K562 (cell line): ENCODE data around the gene KIF1A. TPM values are rescaled to one million over a fixed set of nuclear protein-coding genes. Genes with fewer than 3 reads are reported as not detected.

ENCODE experiments used
- ATAC-seq: fragments of 200-7000 bp; cut with Tn5 transposase; 3 replicates; pipeline ENCODE4 v1.9.1; 2020; ENCODE audit warnings: moderate library complexity
- BruUV-seq: library from RNA; stranded (reverse); fragments of 400-500 nt; replicated peaks from 2 replicates; lab custom pipeline; 2021; lab: Mats Ljungman, UMichigan
- CTCF ChIA-PET: fragments of 300-600 bp; formaldehyde crosslinking; extraction: SDS; loops from one replicate; lab custom pipeline; 2021; ENCODE audit warnings: low intra/inter-chr PET ratio; lab: Yijun Ruan, JAX
- POLR2A ChIA-PET: fragments of 300-600, 350-650 bp; sonication (Branson Sonifier 250); formaldehyde crosslinking; extraction: SDS; loops from one replicate; lab custom pipeline; 2021; ENCODE audit warnings: antibody characterized with exemption, inconsistent platforms; lab: Yijun Ruan, JAX
- DNase-seq, 4 experiments: peaks; one replicate each; pipeline versions ENCODE4 v3.0.0 to v3.0.0-alpha.2; 2011 to 2018; ENCODE audit warnings: low spot score in 3 of 4, mixed read lengths in 3 of 4; ENCODE audit errors: extremely low read depth in 1 of 4
- FAIRE-seq: peaks from 2 replicates; lab custom pipeline; 2011; peaks lifted over from hg19 to GRCh38; lab: Jason Lieb, UNC
- H2AFZ ChIP-seq: 2 replicates; pipeline ENCODE4 v1.6.0; 2011; ENCODE audit warnings: low read depth, low read length, control low read depth, inconsistent platforms
- H3K27ac ChIP-seq: fragments of 200-600 bp; 3 replicates; pipeline ENCODE4 v1.8.0; 2011; ENCODE audit warnings: low read depth, mild to moderate bottlenecking, control low read depth, inconsistent platforms, low read length, moderate library complexity, mixed read lengths; ENCODE audit errors: extremely low read depth
- H3K27me3 ChIP-seq, 2 experiments: fragments of 300-600 bp in 1 of 2; 2 replicates in 1 of 2; 3 replicates in 1 of 2; pipeline versions ENCODE4 v1.6.0 to v1.8.0; 2011; ENCODE audit warnings: inconsistent platforms in 2 of 2, low read length in 2 of 2, mild to moderate bottlenecking in 1 of 2, mixed read lengths in 1 of 2, moderate library complexity in 1 of 2; ENCODE audit not compliant: control insufficient read depth in 2 of 2, insufficient read depth in 2 of 2
- H3K36me3 ChIP-seq: fragments of 300-600 bp; 3 replicates; pipeline ENCODE4 v1.8.0; 2011; ENCODE audit warnings: mild to moderate bottlenecking, low read length, inconsistent platforms; ENCODE audit not compliant: control insufficient read depth, insufficient read depth
- H3K4me1 ChIP-seq, 2 experiments: fragments of 200-600 bp in 1 of 2; replicated peaks in 1 of 2; 2 replicates in 1 of 2; 3 replicates in 1 of 2; pipeline versions ENCODE4 v1.5.1 to v1.8.0; 2011; ENCODE audit warnings: inconsistent platforms in 2 of 2, low read length in 2 of 2, mild to moderate bottlenecking in 1 of 2, mixed read lengths in 1 of 2, moderate library complexity in 1 of 2; ENCODE audit not compliant: control insufficient read depth in 2 of 2, insufficient read depth in 2 of 2
- H3K4me2 ChIP-seq: 2 replicates; pipeline ENCODE4 v1.6.1; 2011; ENCODE audit warnings: low read length, control low read depth, inconsistent platforms, mixed read lengths; ENCODE audit not compliant: insufficient read depth
- H3K4me3 ChIP-seq: fragments of 200-600 bp; sonication (generic), shearing (Covaris generic); 2 replicates; pipeline ENCODE4 v1.5.1; 2016; ENCODE audit warnings: control low read depth, inconsistent platforms
- H3K79me2 ChIP-seq: fragments of 200-600 bp; 3 replicates; pipeline ENCODE4 v1.8.0; 2011; ENCODE audit warnings: low read length, inconsistent platforms; ENCODE audit not compliant: control insufficient read depth, insufficient read depth
- H3K9ac ChIP-seq, 2 experiments: 2 replicates each; pipeline versions ENCODE4 v1.6.0 to v1.6.1; 2011; ENCODE audit warnings: low read depth in 2 of 2, low read length in 2 of 2, control low read depth in 1 of 2, inconsistent platforms in 1 of 2, mild to moderate bottlenecking in 1 of 2, mixed read lengths in 1 of 2; ENCODE audit not compliant: insufficient read depth in 1 of 2
- H3K9me1 ChIP-seq: one replicate; pipeline ENCODE4 v1.6.0; 2011; ENCODE audit warnings: inconsistent platforms, mild to moderate bottlenecking, low read length, moderate library complexity; ENCODE audit not compliant: control insufficient read depth, insufficient read depth
- H3K9me3 ChIP-seq: replicated peaks from 2 replicates; pipeline ENCODE4 v1.5.1; 2011; ENCODE audit warnings: low read depth, low read length, inconsistent platforms; ENCODE audit not compliant: control insufficient read depth, insufficient read depth
- H4K20me1 ChIP-seq: replicated peaks from 2 replicates; pipeline ENCODE4 v1.6.1; 2011; ENCODE audit warnings: low read length, inconsistent platforms, mixed read lengths; ENCODE audit not compliant: control insufficient read depth, insufficient read depth
- FOS ChIP-seq: IDR thresholded peaks from 3 replicates; pipeline ENCODE4 v1.6.1; 2011; ENCODE audit not compliant: insufficient read length; ENCODE audit errors: extremely low read depth
- HOMEZ ChIP-seq: fragments of 250-450 bp; sonication (Bioruptor Pico); IDR thresholded peaks from 2 replicates; pipeline ENCODE4 v1.4.0; 2020; ENCODE audit warnings: mild to moderate bottlenecking, moderate library complexity
- RREB1 ChIP-seq: fragments of 250-450 bp; sonication (Bioruptor Pico); IDR thresholded peaks from 2 replicates; pipeline ENCODE4 v1.4.0; 2020
- ZKSCAN1 ChIP-seq: fragments of 150-350 bp; IDR thresholded peaks from 2 replicates; pipeline ENCODE4 v1.6.1; 2016; ENCODE audit warnings: low read depth, low read length
- ZNF316 ChIP-seq: fragments of 450-650 bp; IDR thresholded peaks from 2 replicates; pipeline ENCODE4 v1.6.1; 2016
- WGBS: fragments of 100-300 bp; shearing (Covaris generic); methylation state at CpG from one replicate; pipeline ENCODE4 v1.1.6; 2016; ENCODE audit warnings: low coverage, mixed read lengths; ENCODE audit not compliant: insufficient coverage; ENCODE audit errors: missing lambda C conversion rate; 5-methylcytosine and 5-hydroxymethylcytosine counted together
- in situ Hi-C: fragments of 300-500 bp; cut with MboI; formaldehyde crosslinking; loops from 4 replicates; pipeline ENCODE4 v1.15.0; 2018; ENCODE audit warnings: inconsistent platforms, mixed read lengths
- intact Hi-C: fragments of 100-400 bp; cut with micrococcal nuclease; formaldehyde crosslinking; loops from 2 replicates; pipeline ENCODE4 v1.14.2; 2022
- polyA plus RNA-seq, 8 experiments: library from polyadenylated mRNA; depleted of rRNA in 4 of 8; stranded (reverse) in 5 of 8; unstranded in 3 of 8; fragments of >200 nt; fragmentation: Nextera tagmentation in 2 of 8; fragmentation: Illumina TruSeq in 1 of 8; extraction: Ambion mirVana in 2 of 8; extraction: Trizol in 1 of 8; gene quantifications; 2 replicates each; pipeline versions ENCODE4 v1.2.1 to v1.2.3, GENCODE V29; 2011 to 2014; ENCODE audit warnings: inconsistent platforms in 1 of 8, missing spikeins in 1 of 8
- total RNA-seq, 7 experiments: library from RNA; depleted of rRNA in 6 of 7; stranded (reverse); fragments of >200 nt in 6 of 7; fragmentation: Illumina TruSeq in 2 of 7; extraction: Trizol in 2 of 7; gene quantifications; 2 replicates each; pipeline versions ENCODE4 v1.2.1 to v1.2.3, GENCODE V29; 2011 to 2021; ENCODE audit warnings: low replicate concordance in 1 of 7

Gene KIF1A
- total and polyA plus RNA-seq, 9 of the 15 experiments (the other 6 are each of a cell fraction or from before 2014, with no cell fraction given) = 0.07 to 1.4 (median 0.45) TPM; not detected in 2

- Histone ChIP-seq H3K4me3 (no peak overlapping the region), H4K20me1 (no peaks in the 10 kb centered on the region), H3K27me3 (peaks cover 7 to 63% of the 10 kb centered on the region in 2 experiments; a peak in 4 of 5 replicates), H3K27ac (no peak overlapping the region), H3K9me1 (no peaks in the 10 kb centered on the region), H3K79me2 (no peaks in the 10 kb centered on the region), H3K4me2 (no peak overlapping the region), H2AFZ (no peak overlapping the region), H3K9me3 (no peaks in the 10 kb centered on the region), H3K9ac (no peak overlapping the region), H3K36me3 (no peaks in the 10 kb centered on the region), H3K4me1 (peaks cover 0 to 4% of the 10 kb centered on the region in 2 experiments; a peak in 1 of 5 replicates)
- in situ Hi-C loops = no loop called here
- intact Hi-C loops = no loop called here
- CTCF ChIA-PET = no interaction called here
- no peak for ATAC-seq
- 2% methylated on average over 17 of the region's 21 CpGs for WGBS
- FAIRE-seq = no peak
- TF ChIP-seq HOMEZ (CRISPR knock-in tag) (no peak), FOS (no peak), ZKSCAN1 (no peak), ZNF316 (no peak), RREB1 (no peak)
- POLR2A ChIA-PET = no interaction called here
- no TSS peak for BruUV-seq
- DNase-seq = no peak
These were observed 26.5 kb downstream of the KIF1A start for GRCh38 chr2:240793313-240794177.
